ACC112 (cell line): ENCODE measurements around the gene ADIPOR2.
A peak's percentile ranks its signal among the peaks of the same experiment; 100 is the strongest.

Experiments
- H2AFZ ChIP-seq: fragments of 200-600 bp; sonication (generic); one replicate; pipeline ENCODE4 v1.6.0; 2017; ENCODE audit warnings: antibody characterized with exemption, low read length; ENCODE audit not compliant: unreplicated experiment
- H3K27ac ChIP-seq: fragments of 200-600 bp; sonication (generic); 2 replicates; pipeline ENCODE4 v1.5.1; 2014; ENCODE audit warnings: low read depth, mild to moderate bottlenecking, antibody characterized with exemption, low read length, moderate library complexity
- H3K27me3 ChIP-seq: fragments of 200-600 bp; sonication (generic); 2 replicates; pipeline ENCODE4 v1.6.1; 2014; ENCODE audit warnings: mild to moderate bottlenecking, antibody characterized with exemption, low read length, moderate library complexity, mixed read lengths; ENCODE audit not compliant: insufficient read depth
- H3K36me3 ChIP-seq: fragments of 200-600 bp; sonication (generic); 2 replicates; pipeline ENCODE4 v1.6.1; 2016; ENCODE audit warnings: mild to moderate bottlenecking, antibody characterized with exemption, low read length, moderate library complexity, mixed read lengths; ENCODE audit not compliant: insufficient read depth
- H3K4me1 ChIP-seq: fragments of 200-600 bp; sonication (generic); one replicate; pipeline ENCODE4 v1.6.1; 2016; ENCODE audit warnings: low read length, mixed read lengths; ENCODE audit not compliant: insufficient read depth, unreplicated experiment, control insufficient read depth
- H3K4me3 ChIP-seq: fragments of 200-600 bp; sonication (generic); 2 replicates; pipeline ENCODE4 v1.5.1; 2014; ENCODE audit warnings: mild to moderate bottlenecking, low read depth, low read length
- H3K79me2 ChIP-seq: fragments of 200-600 bp; sonication (generic); one replicate; pipeline ENCODE4 v1.6.0; 2016; ENCODE audit warnings: low read length; ENCODE audit not compliant: control insufficient read depth, unreplicated experiment, insufficient read depth

The ADIPOR2 gene

DNA sequence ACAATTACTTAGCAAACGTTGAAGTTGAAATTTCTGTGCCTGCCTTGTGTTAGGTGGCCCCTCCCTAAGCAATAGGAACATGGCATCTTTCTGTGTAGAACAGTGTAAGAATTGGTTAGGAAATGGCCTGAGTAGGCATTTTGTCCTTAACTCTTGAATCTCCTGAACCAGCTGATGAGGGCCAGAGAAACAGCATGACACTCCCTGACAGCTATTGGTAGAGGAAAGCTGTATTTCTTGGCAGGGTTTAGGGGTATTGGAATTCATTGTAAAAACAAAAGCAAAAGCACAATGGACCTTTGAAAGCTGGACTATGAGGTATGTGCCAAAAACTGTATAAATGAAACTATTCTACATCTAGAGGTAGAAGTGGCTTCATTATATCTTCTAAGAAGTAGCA, 88.9 kb downstream of the ADIPOR2 start:
- Histone ChIP-seq H3K27ac (peak overlapping the region; percentile 13), H3K36me3 (no peaks in the 10 kb centered on the region; the same call in 1 of the 2 replicates)

DNA sequence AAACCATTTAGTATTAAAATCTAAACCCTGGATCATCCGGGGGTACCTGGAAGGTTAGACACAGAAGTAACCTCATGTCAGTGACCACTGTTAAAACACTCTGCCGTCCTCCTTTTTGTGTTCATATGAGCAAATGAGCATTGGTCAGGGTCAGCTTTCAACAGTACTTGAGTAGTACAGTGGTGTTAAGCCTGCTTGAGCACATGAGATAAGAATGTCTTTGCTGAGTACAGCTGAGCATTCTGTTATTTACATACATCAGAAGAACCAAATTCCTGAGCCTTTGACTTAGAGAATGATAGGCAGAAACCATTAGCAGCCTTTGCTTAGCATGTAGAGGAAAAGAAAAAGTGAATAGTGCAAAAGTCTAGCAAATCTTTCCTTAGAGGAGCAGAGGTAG, 90.9 kb downstream of the ADIPOR2 start:
- Histone ChIP-seq H3K27ac (no peak overlapping the region), H2AFZ (no peak overlapping the region), H3K27me3 (no peaks in the 10 kb centered on the region), H3K4me3 (no peak overlapping the region), H3K79me2 (peaks cover 4% of the 10 kb centered on the region), H3K4me1 (peaks cover 36% of the 10 kb centered on the region), H3K36me3 (no peaks in the 10 kb centered on the region; the same call in none of the 2 replicates)

More for the DNA sequence above, 88.9 kb downstream of the ADIPOR2 start:
- peaks cover 53% of the 10 kb centered on the region for H3K4me1 ChIP-seq
- peaks cover 4% of the 10 kb centered on the region for H3K79me2 ChIP-seq
- H2AFZ ChIP-seq: no peak overlapping the region
- H3K27me3 ChIP-seq: no peaks in the 10 kb centered on the region
- H3K4me3 ChIP-seq: peak overlapping the region; percentile 16; the same call in 1 of the 2 replicates

DNA sequence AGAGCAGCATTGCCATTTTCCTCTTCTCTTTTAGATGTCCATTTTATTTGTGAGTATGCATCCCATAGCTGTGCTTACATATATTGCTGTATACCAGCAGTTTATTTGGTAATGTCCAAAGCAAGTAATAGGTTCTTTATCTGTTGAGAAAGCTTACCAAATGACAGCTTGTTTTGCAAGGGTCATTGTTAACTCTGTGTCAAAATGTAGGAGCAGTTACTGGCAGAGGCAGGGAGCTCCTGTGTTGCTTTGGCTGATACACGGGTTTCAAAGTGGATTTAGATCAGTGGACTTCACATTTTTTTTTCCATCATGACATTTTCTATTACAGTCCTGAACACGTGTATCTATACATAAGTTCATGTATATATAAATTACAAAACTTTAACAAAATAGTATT, 91.3 kb downstream of the ADIPOR2 start:
- H3K4me1 ChIP-seq: peaks cover 32% of the 10 kb centered on the region
- H3K79me2 ChIP-seq: peaks cover 4% of the 10 kb centered on the region
- no peak overlapping the region for H3K4me3 ChIP-seq
- no peaks in the 10 kb centered on the region; the same call in none of the 2 replicates for H3K36me3 ChIP-seq
- H3K27me3 ChIP-seq: no peaks in the 10 kb centered on the region
- no peak overlapping the region for H2AFZ ChIP-seq
- H3K27ac ChIP-seq: no peak overlapping the region

DNA sequence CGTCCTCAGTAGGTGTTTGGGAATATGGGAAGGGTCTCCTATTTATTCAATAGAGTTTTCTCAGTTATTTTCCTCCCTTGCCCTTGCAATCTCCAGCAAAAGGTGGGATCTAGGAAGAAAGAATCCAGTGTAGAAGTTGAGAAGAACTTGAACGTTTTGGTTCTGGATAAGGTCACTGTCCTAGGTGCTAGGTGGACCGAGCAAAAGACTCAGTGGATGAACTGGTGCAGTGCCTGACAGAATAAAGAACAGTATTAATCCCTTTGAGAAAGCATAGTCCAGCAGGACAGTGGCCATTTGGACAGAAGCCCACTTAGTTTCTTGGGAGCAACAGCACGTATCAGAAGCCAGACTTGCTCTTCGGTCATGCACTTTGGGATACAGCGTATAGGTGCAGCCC, 96.8 kb downstream of the ADIPOR2 start:
- Histone ChIP-seq H3K79me2 (no peaks in the 10 kb centered on the region), H3K4me1 (no peaks in the 10 kb centered on the region), H3K4me3 (no peak overlapping the region), H2AFZ (no peak overlapping the region), H3K36me3 (no peaks in the 10 kb centered on the region; the same call in 1 of the 2 replicates), H3K27me3 (no peaks in the 10 kb centered on the region), H3K27ac (no peak overlapping the region)

DNA sequence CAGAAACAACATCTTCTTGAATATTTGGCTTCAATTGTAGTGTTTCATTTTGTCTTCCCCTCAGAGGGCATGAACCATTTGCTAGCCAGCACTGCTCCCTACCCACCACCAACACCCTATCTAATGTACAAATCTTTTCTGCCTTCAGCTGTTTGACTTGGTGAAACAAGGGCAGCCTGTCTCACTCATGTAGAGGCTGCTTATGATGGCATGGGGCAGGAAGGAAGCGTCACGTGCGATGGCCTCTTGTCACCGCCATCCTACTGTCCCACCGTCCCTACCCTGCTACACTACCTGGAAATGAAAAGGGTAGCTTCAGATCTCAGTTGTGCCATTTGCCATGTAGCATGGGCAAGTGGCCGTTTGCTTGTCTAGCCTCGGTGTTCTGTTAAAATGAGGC, 99.6 kb downstream of the ADIPOR2 start:
- Histone ChIP-seq H3K27ac (no peak overlapping the region), H2AFZ (no peak overlapping the region), H3K4me1 (no peaks in the 10 kb centered on the region), H3K4me3 (no peak overlapping the region), H3K27me3 (no peaks in the 10 kb centered on the region), H3K36me3 (no peaks in the 10 kb centered on the region; the same call in 1 of the 2 replicates), H3K79me2 (no peaks in the 10 kb centered on the region)

DNA sequence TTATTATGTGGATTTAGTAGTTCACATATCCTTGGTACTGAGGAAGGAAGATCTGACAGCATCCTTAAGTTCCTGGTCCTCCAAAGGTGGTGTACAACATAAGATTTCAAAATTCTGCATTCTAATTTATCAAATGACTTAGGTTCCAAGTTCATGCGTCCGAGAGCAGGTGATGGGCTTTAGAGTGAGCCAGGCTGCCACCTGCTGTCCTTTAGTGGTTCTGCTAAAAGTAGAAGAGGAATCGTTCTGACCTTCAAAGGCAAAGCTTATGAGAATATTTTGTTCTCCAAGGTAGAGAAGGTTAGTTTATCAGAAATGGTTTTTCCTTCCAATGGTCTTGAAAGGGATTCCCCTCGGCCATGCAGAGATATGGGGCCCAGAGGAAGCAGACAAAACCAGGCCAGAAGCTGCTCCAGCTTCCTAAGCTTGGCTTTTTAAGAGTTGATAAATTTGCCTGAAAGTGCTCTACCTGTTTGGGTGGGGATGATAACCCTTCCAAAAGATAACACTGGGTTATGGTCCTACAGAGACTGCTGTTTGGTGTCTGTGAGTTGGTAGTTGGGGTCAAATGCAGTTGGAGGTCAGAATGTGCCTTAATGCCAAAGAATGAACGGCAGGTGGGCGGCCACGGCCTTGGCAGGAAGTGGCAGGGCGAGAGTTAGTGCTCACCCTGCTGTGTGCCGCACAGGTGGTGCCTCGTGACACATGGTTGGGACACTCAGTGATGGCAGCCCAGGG, 100.4 kb downstream of the ADIPOR2 start:
- H2AFZ ChIP-seq: no peak overlapping the region
- H3K4me1 ChIP-seq: no peaks in the 10 kb centered on the region
- no peaks in the 10 kb centered on the region for H3K79me2 ChIP-seq
- no peaks in the 10 kb centered on the region for H3K27me3 ChIP-seq
- no peak overlapping the region for H3K4me3 ChIP-seq
- H3K27ac ChIP-seq: no peak overlapping the region
- no peaks in the 10 kb centered on the region for H3K36me3 ChIP-seq

DNA sequence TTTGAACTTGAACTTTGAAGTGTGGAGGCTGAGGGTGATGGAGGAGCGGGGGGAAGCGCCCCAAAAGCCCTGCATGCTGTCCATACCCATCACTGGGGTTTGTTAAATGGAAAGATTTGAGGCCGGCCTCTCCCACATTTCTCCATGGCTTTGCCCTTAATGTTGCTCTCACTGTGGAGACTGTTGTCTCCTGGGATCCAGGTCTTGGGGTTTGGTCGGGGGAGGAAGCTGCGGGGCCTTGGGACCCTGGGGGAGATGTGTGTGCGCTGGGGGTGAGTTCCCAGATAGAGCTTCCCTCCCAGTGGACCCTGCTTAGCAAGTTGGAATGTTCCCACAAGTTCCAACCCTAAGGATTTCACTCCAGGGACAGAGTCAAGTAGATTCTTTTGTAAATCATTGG, 101.5 kb downstream of the ADIPOR2 start:
- Histone ChIP-seq H3K27ac (no peak overlapping the region), H3K4me1 (no peaks in the 10 kb centered on the region), H3K4me3 (no peak overlapping the region), H3K36me3 (no peaks in the 10 kb centered on the region), H3K79me2 (no peaks in the 10 kb centered on the region), H3K27me3 (no peaks in the 10 kb centered on the region), H2AFZ (no peak overlapping the region)

DNA sequence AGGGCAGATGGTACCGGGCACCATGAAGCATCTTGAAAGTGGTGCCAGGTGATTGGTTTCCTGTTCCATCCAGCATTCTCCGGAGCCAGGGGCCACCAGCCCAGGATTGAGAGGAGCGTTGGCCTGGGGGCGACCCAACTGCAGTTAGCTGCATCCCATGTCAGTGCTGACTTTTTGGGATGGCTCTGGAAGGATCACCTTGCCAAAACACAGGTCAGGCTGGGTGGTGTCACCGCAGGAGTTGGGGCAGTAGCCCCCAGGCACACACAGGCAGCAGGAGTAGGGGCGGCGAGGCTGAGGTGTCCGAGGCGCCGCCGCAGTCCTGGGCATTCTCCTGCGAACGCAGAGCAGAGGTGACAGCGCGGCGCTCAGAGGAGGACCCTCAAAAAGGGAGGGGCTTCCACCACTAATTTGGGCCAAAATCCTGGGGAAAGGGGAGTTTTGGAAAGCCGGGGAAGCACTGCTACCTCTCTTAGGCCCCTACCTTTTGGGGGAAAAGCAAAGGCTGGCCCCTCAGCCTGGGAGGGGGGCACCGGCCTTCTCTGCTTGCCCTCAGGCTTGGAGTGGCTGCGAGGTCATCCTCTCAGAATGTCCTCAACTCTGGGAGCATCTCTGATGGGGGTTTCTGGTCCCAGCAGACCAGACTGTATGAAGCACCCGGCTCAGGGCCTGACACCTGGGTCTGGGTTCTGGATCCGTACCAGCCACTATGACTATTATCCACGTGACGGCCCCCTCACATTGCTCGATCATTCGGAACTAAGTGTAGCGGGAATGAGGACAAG, 102.7 kb downstream of the ADIPOR2 start:
- Histone ChIP-seq H3K4me1 (no peaks in the 10 kb centered on the region), H3K27ac (no peak overlapping the region), H3K79me2 (no peaks in the 10 kb centered on the region), H2AFZ (no peak overlapping the region), H3K4me3 (no peak overlapping the region), H3K36me3 (no peaks in the 10 kb centered on the region), H3K27me3 (no peaks in the 10 kb centered on the region)

DNA sequence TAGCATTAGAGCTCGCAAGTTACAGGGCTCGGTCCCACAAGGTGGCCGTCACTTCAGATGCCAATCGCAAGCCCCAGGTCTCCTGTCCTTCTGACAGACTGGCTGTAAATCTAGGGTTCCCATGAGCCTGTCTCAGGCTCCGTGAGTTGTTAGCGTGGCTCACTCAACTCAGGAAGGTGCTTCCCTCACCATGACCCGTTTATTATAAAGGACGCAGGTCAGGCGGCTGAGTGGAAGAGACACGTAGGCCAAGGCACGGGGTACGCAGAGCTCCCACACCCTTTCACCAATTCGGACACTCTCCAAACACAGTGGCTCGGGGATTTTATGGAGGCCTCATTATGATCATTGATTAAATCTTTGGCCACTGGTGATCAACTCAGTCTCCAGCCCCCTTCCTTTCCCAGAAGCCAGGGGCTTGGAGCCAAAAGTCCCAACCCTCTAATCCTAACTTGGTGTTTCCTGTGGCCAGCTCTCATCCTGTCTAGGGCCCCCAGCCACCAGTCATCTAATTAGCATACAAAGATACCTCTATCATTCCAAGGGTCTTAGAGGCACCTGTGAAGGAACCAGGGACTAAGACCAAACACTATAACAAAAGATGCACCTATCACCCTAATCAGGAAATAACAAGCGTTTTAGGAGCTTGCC, 103.7 kb downstream of the ADIPOR2 start:
- H3K79me2 ChIP-seq: no peaks in the 10 kb centered on the region
- no peak overlapping the region for H3K4me3 ChIP-seq
- H3K36me3 ChIP-seq: no peaks in the 10 kb centered on the region
- no peak overlapping the region for H3K27ac ChIP-seq
- H2AFZ ChIP-seq: no peak overlapping the region
- H3K27me3 ChIP-seq: no peaks in the 10 kb centered on the region
- no peaks in the 10 kb centered on the region for H3K4me1 ChIP-seq

DNA sequence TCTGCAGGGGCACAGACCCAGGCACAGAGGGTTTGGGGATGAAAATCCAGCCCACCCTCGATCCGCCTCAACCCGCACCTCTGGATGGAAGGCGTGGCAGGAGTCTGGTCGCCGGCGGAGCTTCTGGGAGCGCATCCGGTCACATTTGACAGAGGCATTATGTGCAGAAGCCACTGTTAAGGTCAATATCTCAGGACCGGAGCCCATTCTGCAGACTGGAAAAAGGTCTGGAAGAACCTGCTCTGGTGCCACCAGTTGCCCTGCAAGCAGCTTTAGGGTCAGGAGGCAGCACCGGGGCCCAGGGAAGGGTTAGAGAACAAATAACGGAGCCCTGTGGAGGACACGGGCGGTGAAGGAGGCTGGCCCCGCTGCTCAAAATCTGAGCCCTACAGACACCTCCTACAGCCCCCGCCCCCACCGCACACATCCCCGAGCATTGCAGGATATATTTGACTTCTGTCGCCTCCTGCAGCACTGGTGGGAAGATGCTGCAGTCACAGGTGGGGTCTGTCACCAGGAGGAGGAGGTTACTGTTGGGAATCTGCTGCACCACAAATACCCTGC, 104.4 kb downstream of the ADIPOR2 start:
- Histone ChIP-seq H2AFZ (peak overlapping the region; percentile 35), H3K4me1 (no peaks in the 10 kb centered on the region), H3K36me3 (no peaks in the 10 kb centered on the region), H3K4me3 (no peak overlapping the region), H3K27me3 (no peaks in the 10 kb centered on the region), H3K79me2 (no peaks in the 10 kb centered on the region), H3K27ac (no peak overlapping the region)
